ENCODE measurements around the gene LAP3. TPM values are rescaled to one million over a fixed set of nuclear protein-coding genes. Genes with fewer than 3 reads are reported as not detected.
A peak's percentile ranks its signal among the peaks of the same experiment; 100 is the strongest.
"Not testable (repeated sequence)": the region's sequence is repeated elsewhere in the genome, so short reads cannot be mapped to it uniquely, and the experiment has no call there.

LAP3 gene
- total and polyA plus RNA-seq, 7 experiments from 2014 or later: 25.2 to 142 (median 49.6) TPM

- ATAC-seq, H3K9me3 Mint-ChIP-seq, CTCF ChIA-PET: not testable (repeated sequence)
These were observed 39.9 kb upstream of the LAP3 start for GRCh38 chr4:17537060-17537459.

DNA sequence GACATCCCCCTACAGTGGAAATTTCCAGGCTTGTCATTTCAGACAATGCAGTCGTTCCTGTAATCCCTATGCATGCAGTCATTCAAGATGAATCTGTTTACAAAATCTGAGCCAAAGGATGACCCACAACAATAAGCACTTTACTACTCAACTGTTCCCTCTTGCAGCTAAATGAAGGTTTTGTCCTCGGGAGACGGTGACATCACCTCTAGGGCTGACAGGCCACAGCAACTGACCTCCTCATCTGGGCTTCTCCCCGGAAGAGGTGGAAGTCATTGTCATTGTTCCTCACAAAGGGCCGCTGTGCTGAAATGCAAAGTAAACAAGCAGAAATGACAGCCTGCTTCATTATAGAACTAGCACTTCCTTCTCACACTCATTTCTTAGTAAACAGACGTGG is 32.8 kb upstream of the LAP3 start:
- H3K27ac Mint-ChIP-seq: no peak overlapping the region
- no peaks in the 10 kb centered on the region for H3K4me1 ChIP-seq (ENCODE audit: control insufficient read depth in 2 of 2, insufficient read depth in 2 of 2, low read length in 2 of 2)
- no peaks in the 10 kb centered on the region for H3K36me3 ChIP-seq (ENCODE audit: control insufficient read depth in 2 of 3, insufficient read depth in 3 of 3, low read length in 3 of 3)
- intact Hi-C loops (cut with micrococcal nuclease): no loop called here
- H3K9me3 ChIP-seq (ENCODE audit: control insufficient read depth in 2 of 3, low read length in 3 of 3): no peaks in the 10 kb centered on the region
- H3K27me3 ChIP-seq (ENCODE audit: control insufficient read depth in 2 of 2, insufficient read depth in 2 of 2, low read length in 2 of 2): no peaks in the 10 kb centered on the region
- H3K4me1 Mint-ChIP-seq: peaks cover 0 to 6% (median 0%) of the 10 kb centered on the region in 7 donors
- peak; percentile 38 for ATAC-seq
- POLR2A ChIA-PET: no interaction called here
- CTCF ChIA-PET: no interaction called here
- peaks cover 0 to 22% (median 16%) of the 10 kb centered on the region in 5 donors for H3K27me3 Mint-ChIP-seq
- no peak overlapping the region for H3K4me3 ChIP-seq (ENCODE audit: low read length)
- no peak overlapping the region for H3K27ac ChIP-seq (ENCODE audit: low read depth, low read length)
- H3K36me3 Mint-ChIP-seq: no peaks in the 10 kb centered on the region
- H3K4me3 Mint-ChIP-seq: no peak overlapping the region
- peaks cover 0 to 2% (median 0%) of the 10 kb centered on the region in 11 donors for H3K9me3 Mint-ChIP-seq
- no peak for DNase-seq

More at GRCh38 chr4:17537060-17537459, 39.9 kb upstream of the LAP3 start:
- POLR2A ChIA-PET; intact Hi-C loops (cut with micrococcal nuclease); H3K36me3 ChIP-seq (ENCODE audit: control insufficient read depth in 2 of 3, insufficient read depth in 3 of 3, low read length in 3 of 3); H3K27ac Mint-ChIP-seq; H3K27ac ChIP-seq (ENCODE audit: low read depth, low read length); H3K4me3 ChIP-seq (ENCODE audit: low read length); H3K36me3 Mint-ChIP-seq; H3K4me3 Mint-ChIP-seq; H3K9me3 ChIP-seq (ENCODE audit: control insufficient read depth in 2 of 3, low read length in 3 of 3); H3K4me1 ChIP-seq (ENCODE audit: control insufficient read depth in 2 of 2, insufficient read depth in 2 of 2, low read length in 2 of 2); H3K4me1 Mint-ChIP-seq; DNase-seq; H3K27me3 ChIP-seq (ENCODE audit: control insufficient read depth in 2 of 2, insufficient read depth in 2 of 2, low read length in 2 of 2): not testable (repeated sequence)
- H3K27me3 Mint-ChIP-seq: peaks cover 5 to 14% (median 10%) of the 10 kb centered on the region in 5 donors

DNA sequence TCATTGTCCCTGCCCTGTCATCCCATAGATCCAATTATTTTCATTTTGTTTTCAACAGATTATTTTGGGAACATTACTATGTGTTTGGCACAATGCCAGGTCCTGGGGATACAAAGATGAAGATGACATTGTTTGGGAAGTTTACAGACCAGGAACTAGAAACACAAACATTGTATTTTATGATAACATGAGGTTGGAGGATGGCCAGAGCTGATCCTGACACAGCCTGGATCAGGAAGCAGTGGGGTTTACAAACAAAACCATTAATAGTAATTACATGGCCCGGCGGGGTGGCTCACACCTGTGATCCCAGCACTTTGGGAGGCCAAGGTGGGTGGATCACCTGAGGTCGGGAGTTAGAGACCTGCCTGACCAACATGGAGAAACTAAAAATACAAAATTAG is 32.2 kb upstream of the LAP3 start:
- Mint-ChIP-seq H3K27ac (no peak overlapping the region), H3K27me3 (peaks cover 0 to 21% (median 14%) of the 10 kb centered on the region in 5 donors), H3K4me1 (peaks cover 0 to 6% (median 0%) of the 10 kb centered on the region in 7 donors), H3K9me3 (peaks cover 0 to 2% (median 0%) of the 10 kb centered on the region in 11 donors), H3K4me3 (no peak overlapping the region), H3K36me3 (no peaks in the 10 kb centered on the region)
- H3K27me3 ChIP-seq (ENCODE audit: control insufficient read depth in 2 of 2, insufficient read depth in 2 of 2, low read length in 2 of 2): no peaks in the 10 kb centered on the region
- no peak overlapping the region for H3K4me3 ChIP-seq (ENCODE audit: low read length)
- CTCF ChIA-PET: interaction anchor here (0.6 kb wide), 1 partner anchor 193 kb away, joined by 3 read pairs; no protein-coding TSS in a partner anchor
- ATAC-seq (no peak), DNase-seq (no peak)
- H3K4me1 ChIP-seq (ENCODE audit: control insufficient read depth in 2 of 2, insufficient read depth in 2 of 2, low read length in 2 of 2): no peaks in the 10 kb centered on the region
- no peak overlapping the region for H3K27ac ChIP-seq (ENCODE audit: low read depth, low read length)
- POLR2A ChIA-PET: no interaction called here
- H3K9me3 ChIP-seq (ENCODE audit: control insufficient read depth in 2 of 3, low read length in 3 of 3): no peaks in the 10 kb centered on the region
- intact Hi-C loops (cut with micrococcal nuclease): no loop called here
- no peaks in the 10 kb centered on the region for H3K36me3 ChIP-seq (ENCODE audit: control insufficient read depth in 2 of 3, insufficient read depth in 3 of 3, low read length in 3 of 3)

- peaks cover 0 to 2% (median 0%) of the 10 kb centered on the region in 11 donors for H3K9me3 Mint-ChIP-seq
- no peak overlapping the region for H3K4me3 ChIP-seq (ENCODE audit: low read length)
- no peaks in the 10 kb centered on the region for H3K9me3 ChIP-seq (ENCODE audit: control insufficient read depth in 2 of 3, low read length in 3 of 3)
- no peak overlapping the region for H3K4me3 Mint-ChIP-seq
- H3K36me3 Mint-ChIP-seq: no peaks in the 10 kb centered on the region
- peaks cover 0 to 6% (median 0%) of the 10 kb centered on the region in 7 donors for H3K4me1 Mint-ChIP-seq
- ATAC-seq: no peak
- DNase-seq: no peak
- ChIA-PET POLR2A (interaction anchor here (0.9 kb wide), 1 partner anchor 54 kb away, joined by 3 read pairs; no protein-coding TSS in a partner anchor), CTCF (interaction anchor here (0.6 to 1.6 kb wide), 2 partner anchors 9 to 194 kb away, joined by 3 to 4 read pairs; no protein-coding TSS in a partner anchor)
- no peaks in the 10 kb centered on the region for H3K27me3 ChIP-seq (ENCODE audit: control insufficient read depth in 2 of 2, insufficient read depth in 2 of 2, low read length in 2 of 2)
- intact Hi-C loops (cut with micrococcal nuclease): no loop called here
- no peak overlapping the region for H3K27ac ChIP-seq (ENCODE audit: low read depth, low read length)
- no peaks in the 10 kb centered on the region for H3K36me3 ChIP-seq (ENCODE audit: control insufficient read depth in 2 of 3, insufficient read depth in 3 of 3, low read length in 3 of 3)
- no peaks in the 10 kb centered on the region for H3K4me1 ChIP-seq (ENCODE audit: control insufficient read depth in 2 of 2, insufficient read depth in 2 of 2, low read length in 2 of 2)
- peaks cover 0 to 20% (median 10%) of the 10 kb centered on the region in 5 donors for H3K27me3 Mint-ChIP-seq
- no peak overlapping the region for H3K27ac Mint-ChIP-seq
These were observed 31.4 kb upstream of the LAP3 start for GRCh38 chr4:17545374-17546140.

- Mint-ChIP-seq H3K27me3 (peaks cover 0 to 20% (median 10%) of the 10 kb centered on the region in 5 donors), H3K4me1 (peaks cover 0 to 6% (median 0%) of the 10 kb centered on the region in 7 donors), H3K27ac (no peak overlapping the region), H3K4me3 (no peak overlapping the region), H3K9me3 (peaks cover 0 to 2% (median 0%) of the 10 kb centered on the region in 11 donors), H3K36me3 (no peaks in the 10 kb centered on the region)
- DNase-seq: no peak
- H3K9me3 ChIP-seq (ENCODE audit: control insufficient read depth in 2 of 3, low read length in 3 of 3): no peaks in the 10 kb centered on the region
- ATAC-seq: no peak
- H3K27me3 ChIP-seq (ENCODE audit: control insufficient read depth in 2 of 2, insufficient read depth in 2 of 2, low read length in 2 of 2): no peaks in the 10 kb centered on the region
- no peaks in the 10 kb centered on the region for H3K4me1 ChIP-seq (ENCODE audit: control insufficient read depth in 2 of 2, insufficient read depth in 2 of 2, low read length in 2 of 2)
- no peak overlapping the region for H3K27ac ChIP-seq (ENCODE audit: low read depth, low read length)
- POLR2A ChIA-PET: interaction anchor here (0.9 kb wide), 1 partner anchor 53 kb away, joined by 3 read pairs; no protein-coding TSS in a partner anchor
- intact Hi-C loops (cut with micrococcal nuclease): no loop called here
- CTCF ChIA-PET: interaction anchor here (1.5 to 1.6 kb wide), 2 partner anchors 9 to 263 kb away, joined by 4 to 6 read pairs; no protein-coding TSS in a partner anchor
- H3K36me3 ChIP-seq (ENCODE audit: control insufficient read depth in 2 of 3, insufficient read depth in 3 of 3, low read length in 3 of 3): no peaks in the 10 kb centered on the region
- no peak overlapping the region for H3K4me3 ChIP-seq (ENCODE audit: low read length)
These were observed 30.8 kb upstream of the LAP3 start for GRCh38 chr4:17546222-17546621.

GRCh38 chr4:17546678-17547077 is 30.3 kb upstream of the LAP3 start:
- Mint-ChIP-seq H3K4me1 (peaks cover 0 to 6% (median 0%) of the 10 kb centered on the region in 7 donors), H3K27ac (peak overlapping the region in 1 of 9 donors; percentile 33), H3K9me3 (peaks cover 0 to 2% (median 0%) of the 10 kb centered on the region in 11 donors), H3K36me3 (no peaks in the 10 kb centered on the region), H3K4me3 (no peak overlapping the region), H3K27me3 (peaks cover 0 to 16% (median 10%) of the 10 kb centered on the region in 5 donors)
- CTCF ChIA-PET: interaction anchor here (1.5 to 3.0 kb wide), 3 partner anchors 8 to 262 kb away, joined by 4 to 21 read pairs (median 6); no protein-coding TSS in a partner anchor
- no peak for DNase-seq
- Histone ChIP-seq H3K27me3 (ENCODE audit: control insufficient read depth in 2 of 2, insufficient read depth in 2 of 2, low read length in 2 of 2) (no peaks in the 10 kb centered on the region), H3K27ac (ENCODE audit: low read depth, low read length) (no peak overlapping the region), H3K4me1 (ENCODE audit: control insufficient read depth in 2 of 2, insufficient read depth in 2 of 2, low read length in 2 of 2) (no peaks in the 10 kb centered on the region), H3K36me3 (ENCODE audit: control insufficient read depth in 2 of 3, insufficient read depth in 3 of 3, low read length in 3 of 3) (no peaks in the 10 kb centered on the region), H3K9me3 (ENCODE audit: control insufficient read depth in 2 of 3, low read length in 3 of 3) (no peaks in the 10 kb centered on the region), H3K4me3 (ENCODE audit: low read length) (no peak overlapping the region)
- intact Hi-C loops (cut with micrococcal nuclease): loop anchor here in 1 of 2 donors (1.0 kb wide), 1 partner anchor 34 kb away; the partner anchor contains the start of gene QDPR
- ATAC-seq: no peak
- POLR2A ChIA-PET: no interaction called here
